Stimulated activated CD4-positive, alpha-beta T cell treated with anti-CD3 and anti-CD28 coated beads, Interleukin-4, amount 100 ng/mL, for 24 hours (primary cell): ENCODE results near the gene IGSF22.
A peak's percentile ranks its signal among the peaks of the same experiment; 100 is the strongest.
"Not testable (repeated sequence)": the region's sequence is repeated elsewhere in the genome, so short reads cannot be mapped to it uniquely, and the experiment has no call there.

Experiments used
- DNase-seq: peaks from one replicate; pipeline ENCODE4 v3.0.0-alpha.2; 2020

The IGSF22 gene

GRCh38 chr11:18709414-18709813, 16.6 kb downstream of the IGSF22 start:
- DNase-seq: no peak

- DNase-seq: no peak
Measured at GRCh38 chr11:18707811-18708340, 18.1 kb downstream of the IGSF22 start.

DNA sequence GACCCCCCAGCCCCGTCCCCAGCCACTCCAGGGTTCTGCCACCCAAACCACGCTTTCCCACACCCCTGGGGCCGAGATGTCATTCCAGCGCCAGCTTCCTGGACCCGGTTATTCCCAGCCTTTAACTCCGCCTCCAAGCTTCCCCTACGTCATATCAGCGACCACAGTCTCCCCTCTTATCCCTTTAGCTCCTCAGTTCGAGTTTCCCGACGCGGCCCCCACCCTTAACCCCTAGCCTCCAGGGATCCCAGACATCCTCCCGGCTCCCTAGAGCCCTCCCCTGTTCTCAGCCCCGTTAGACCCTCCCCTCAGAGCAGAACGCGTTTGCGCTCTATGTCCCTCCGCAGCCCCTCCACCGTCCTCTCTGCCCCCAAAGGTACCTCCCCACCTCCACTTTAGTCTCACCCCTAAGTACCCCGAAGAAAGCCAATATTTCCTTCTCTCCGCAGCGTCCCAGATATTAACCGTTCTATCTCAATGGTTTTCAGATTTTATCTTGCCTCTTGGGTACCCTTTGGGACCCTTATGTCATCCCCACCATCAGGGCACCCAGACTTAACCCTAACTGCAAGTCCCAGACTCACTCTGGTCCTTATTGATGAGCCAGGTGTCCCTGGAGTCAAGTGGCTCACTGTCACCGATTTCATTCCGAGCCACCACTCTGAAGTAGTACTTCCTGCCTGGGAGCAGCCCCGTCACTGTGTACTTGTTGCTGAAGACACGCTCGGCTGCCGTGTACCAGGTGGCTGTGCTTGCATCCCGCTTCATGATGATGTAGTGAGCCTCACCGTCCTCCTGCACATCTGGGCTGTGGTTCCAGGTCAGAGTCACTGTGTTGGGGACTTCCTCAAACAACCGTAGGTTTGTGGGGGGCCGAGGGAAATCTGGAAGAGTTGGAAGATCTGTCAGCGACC, 19.4 kb downstream of the IGSF22 start:
- DNase-seq: peak; percentile 48

- DNase-seq: no peak
Measured at GRCh38 chr11:18705651-18706281, 20.2 kb downstream of the IGSF22 start.

DNA sequence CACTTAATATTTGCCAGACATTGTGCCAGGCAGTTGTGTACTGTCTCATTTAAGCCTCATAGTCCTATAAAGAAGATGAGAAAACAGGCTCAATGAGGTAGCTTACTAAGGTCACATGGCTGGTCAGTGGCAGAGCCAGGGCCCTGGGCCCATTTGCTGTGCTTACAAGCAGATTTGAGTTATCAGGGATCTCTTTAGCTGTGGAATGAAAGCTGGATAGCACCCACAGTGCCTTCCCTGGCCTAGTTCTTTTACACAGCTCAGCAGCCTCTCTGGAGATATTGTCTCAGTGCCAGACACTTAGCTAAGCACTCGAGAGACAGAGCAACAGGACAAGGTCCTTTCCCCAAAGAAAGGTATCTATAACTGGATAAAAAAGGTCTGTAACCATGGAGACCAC, 21.3 kb downstream of the IGSF22 start:
- DNase-seq: no peak

DNA sequence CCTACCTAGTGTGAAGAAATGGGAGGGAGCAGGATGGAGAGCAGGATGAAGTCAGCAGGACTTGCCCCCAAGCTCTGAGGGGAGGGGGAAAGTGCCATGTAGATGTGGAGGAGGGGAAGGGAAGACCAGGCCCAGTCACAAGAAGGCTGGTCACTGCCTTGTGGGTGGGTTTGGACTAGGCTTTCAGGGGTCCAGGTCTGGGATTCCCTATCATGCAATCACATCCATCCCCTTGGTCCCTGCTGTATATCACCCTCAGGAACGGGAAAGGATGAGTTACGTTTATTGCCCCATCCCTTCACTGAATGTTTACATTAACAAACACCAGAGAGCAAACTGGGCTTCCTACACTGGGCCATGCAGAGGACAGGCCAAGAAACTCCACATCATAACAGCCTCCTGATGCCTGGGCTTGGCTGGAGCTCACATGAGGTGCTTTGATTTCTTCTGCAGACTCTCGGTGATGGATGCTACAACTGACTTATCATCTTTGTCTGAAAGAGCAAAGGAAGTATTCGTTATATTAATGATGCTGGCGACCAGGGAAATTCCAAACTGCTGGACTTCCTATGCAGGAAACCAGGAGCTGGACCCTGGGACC, 21.8 kb downstream of the IGSF22 start:
- DNase-seq: no peak

DNA sequence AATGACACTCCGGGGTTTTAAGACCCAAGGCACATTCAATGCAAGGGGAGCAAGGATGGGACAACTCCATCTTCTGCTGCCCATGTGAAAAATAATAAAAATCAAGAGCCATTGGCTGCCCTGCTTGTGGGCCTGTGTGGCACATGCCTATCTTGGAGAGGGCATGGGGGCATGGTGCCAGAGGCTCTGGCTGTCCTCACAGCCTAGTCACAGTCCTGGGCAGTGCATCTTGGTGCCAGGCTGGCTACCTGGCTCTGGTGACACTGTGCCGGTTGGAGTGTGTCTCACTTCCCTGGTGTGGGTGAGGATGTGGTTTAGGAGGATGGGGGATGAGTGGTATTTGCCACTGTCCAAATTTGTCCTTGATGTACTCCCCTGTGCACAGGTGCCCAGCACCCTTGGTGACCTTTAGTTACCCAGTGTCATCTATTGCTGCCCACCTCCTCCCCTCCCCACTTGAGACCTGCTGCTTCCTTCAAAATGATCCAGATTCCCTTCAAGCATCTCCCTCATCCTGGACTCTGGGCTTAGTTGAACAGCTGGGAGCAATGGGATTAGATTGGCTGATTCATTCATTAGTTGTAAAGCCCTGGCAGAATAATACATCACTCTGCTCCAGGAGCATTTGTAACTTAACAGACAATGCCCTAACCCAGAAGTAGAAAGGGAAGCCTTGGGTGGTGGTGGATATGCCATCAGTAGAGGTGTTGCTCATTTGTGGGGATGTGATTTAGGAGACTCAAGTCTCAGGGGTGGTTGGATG, 22.8 kb downstream of the IGSF22 start:
- DNase-seq: no peak

GRCh38 chr11:18701614-18702216, 24.3 kb downstream of the IGSF22 start:
- DNase-seq: no peak

DNA sequence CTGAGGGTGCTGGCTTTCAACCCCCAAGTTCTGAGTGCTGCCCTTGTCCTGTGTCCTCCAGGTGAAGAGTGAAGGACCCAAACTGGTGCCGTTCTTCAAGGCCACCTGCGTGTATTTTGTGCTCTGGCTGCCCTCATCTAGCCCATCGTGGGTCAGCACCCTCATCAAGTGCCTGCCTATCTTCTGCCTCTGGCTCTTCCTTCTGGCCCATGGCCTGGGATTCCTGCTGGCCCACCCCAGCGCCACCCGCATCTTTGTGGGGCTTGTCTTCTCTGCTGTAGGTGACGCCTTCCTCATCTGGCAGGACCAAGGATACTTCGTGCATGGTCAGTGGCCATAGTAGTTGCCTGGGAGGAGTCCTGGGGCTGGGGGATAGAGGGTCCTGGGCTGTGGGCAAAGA, 25.1 kb downstream of the IGSF22 start:
- DNase-seq: no peak

GRCh38 chr11:18700375-18700774, 25.6 kb downstream of the IGSF22 start:
- no peak for DNase-seq

DNA sequence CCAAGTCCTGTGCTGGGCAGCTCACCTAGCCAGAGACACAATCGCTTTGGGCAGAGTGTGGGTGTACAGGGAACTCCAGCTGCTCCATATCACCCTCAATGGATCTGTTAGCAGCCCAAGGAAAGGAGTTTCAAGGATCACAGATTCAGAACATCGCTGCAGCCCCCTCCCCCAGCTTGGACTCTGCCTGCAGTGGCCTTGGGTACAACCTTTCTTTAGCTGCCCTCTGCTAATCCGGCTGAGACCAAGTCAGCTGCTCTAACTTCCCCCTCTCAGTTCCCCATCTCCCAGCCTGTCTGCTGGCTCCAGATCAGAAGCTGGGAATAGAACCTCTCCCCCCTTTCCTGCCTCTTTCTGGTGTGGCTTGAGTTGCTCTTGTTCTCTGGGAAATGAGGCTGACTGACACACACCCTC, 26.1 kb downstream of the IGSF22 start:
- DNase-seq: no peak

DNA sequence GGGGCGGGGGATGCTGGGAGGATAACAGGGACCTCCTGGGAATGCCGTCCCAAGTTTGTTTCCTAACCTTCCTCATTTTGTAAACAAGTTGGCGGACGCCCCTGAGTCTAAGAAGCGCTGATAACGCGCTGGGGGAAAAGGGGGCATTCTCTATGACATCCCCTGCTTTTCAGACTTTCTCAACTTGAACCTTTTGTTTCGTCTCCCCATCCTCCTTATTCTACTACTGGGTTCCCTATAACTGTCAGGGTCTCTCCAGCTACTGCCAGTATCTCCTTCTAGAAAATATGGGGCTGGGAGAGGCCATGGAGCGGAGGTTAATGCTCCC, 26.8 kb downstream of the IGSF22 start:
- no peak for DNase-seq

DNA sequence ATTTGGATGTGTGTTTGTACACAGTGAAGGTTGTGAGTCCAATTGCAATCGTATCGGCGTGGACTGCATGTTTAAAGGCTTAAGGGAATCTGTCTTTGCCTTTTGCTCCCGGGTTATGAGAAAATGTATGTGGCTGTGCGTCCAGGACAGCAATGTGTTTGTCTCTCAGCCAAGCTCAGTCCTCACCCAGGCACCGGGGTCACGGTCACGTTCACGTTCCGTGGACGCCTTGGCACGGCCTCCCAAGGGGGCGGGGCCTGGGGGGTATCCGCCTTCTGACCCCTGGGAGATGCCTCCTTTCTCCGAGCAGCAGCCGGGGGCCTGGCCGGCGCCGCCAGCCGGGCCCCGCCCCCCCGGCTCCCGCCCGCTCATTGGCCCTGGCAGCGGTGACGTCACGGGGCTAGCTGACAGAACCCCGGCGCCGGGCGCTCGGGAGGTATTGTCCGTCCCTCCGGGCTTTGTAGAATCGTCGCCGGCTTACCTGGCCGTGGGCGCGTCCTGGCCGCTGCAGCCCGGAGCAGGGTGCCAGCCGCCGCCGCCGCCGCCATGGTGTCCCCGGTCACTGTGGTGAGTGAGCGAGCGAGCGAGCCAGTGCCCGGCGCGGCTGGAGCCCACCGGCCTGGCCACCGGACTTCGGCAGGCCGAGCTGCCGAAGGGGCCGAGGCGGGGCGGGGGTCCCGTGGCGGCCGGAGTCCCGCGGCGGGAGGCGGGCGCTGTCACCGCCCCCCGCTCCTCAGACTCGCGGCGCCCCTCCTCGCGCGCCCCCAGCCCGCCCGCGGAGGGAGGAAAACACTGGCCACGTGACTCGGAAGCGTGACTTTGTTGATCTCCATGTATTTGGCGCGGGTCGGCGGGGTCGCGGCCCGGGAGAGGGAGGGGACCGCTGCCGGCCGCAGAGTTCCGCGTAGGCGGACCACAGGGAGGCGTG, 27.4 kb downstream of the IGSF22 start, which contains the start of gene TMEM86A:
TMEM86A (plus strand) TSS at position 439 of the 928 bp plus-strand sequence; CDS start at position 547, 108 bp downstream.
- DNase-seq: peak; percentile 88

DNA sequence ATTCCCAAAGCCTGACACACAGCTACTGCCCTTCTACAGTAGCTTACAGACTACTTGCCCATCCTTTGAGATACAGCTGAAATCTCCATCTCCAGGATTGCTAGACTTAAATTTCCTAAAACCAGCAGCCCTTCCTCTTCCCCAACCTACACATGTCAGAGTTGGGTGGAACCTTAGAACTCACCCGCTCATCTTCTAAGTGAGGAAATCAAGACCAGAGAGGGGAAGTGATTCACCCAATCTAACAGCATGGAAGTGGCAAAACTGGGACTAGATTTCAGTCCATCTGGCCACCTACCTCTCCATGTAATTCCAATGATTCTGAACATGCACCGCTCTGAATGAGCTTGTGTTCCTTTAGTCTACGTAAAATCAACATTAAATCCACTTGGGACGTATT, 28.4 kb downstream of the IGSF22 start:
- no peak for DNase-seq

GRCh38 chr11:18696638-18697225, 29.3 kb downstream of the IGSF22 start:
- DNase-seq: no peak

- no peak for DNase-seq
Measured at GRCh38 chr11:18692941-18693760, 32.8 kb downstream of the IGSF22 start.

GRCh38 chr11:18691467-18692140, 34.4 kb downstream of the IGSF22 start:
- DNase-seq: not testable (repeated sequence)

- DNase-seq: no peak
Measured at GRCh38 chr11:18684267-18684666, 41.7 kb downstream of the IGSF22 start.

- no peak for DNase-seq
Measured at GRCh38 chr11:18682466-18682865, 43.5 kb downstream of the IGSF22 start.
